ENCODE data around the gene GHR.

- TF ChIP-seq CTCF (IDR thresholded peaks at IDR 0.05) (no peak), POLR2AphosphoS5 (IDR thresholded peaks at IDR 0.05; ENCODE audit: low read depth, low read length) (no peak)
These were observed 64.6 kb downstream of the GHR start for GRCh38 chr5:42487821-42488220.

All from Panc1 (cell line).